HTR-8/SVneo (cell line): ENCODE measurements around the gene EIF4E1B.

Source experiments
- DNase-seq: peaks from one replicate; pipeline ENCODE4 v3.0.0; 2011; ENCODE audit warnings: low spot score, mixed read lengths; ENCODE audit not compliant: insufficient read length
- FAIRE-seq: peaks from 2 replicates; lab custom pipeline; 2011; peaks lifted over from hg19 to GRCh38; lab: Jason Lieb, UNC

EIF4E1B gene

DNA sequence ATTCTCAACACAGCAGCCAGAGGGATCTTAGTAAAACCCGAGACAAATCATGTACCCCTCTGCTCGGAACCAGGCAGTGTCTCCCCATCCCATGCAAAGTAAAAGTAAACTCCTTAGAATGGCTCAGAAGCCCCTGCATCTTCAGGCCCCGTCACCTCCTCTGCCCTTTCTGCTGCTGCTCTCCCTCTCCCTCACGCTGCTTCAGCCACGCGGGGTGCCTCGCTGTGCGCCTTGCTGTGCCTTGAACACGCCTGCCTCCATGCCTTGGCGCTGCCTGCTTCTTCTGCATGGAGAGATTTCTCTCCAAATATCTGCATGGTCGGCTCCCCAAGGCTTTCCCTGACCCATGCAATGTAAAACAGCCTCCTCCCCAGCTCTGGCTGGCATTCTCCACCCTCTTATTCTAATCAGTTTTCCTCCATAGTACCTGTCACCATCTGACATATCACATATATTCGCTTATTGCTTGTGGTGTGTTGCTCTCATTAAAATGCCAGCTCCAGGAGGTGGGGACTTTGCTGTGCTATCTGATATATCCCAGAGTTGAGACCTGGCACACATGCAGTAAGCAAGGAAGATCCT lies 28.5 kb upstream of the EIF4E1B start:
- no peak for DNase-seq
- no peak for FAIRE-seq

GRCh38 chr5:176603091-176603490 lies 27.4 kb upstream of the EIF4E1B start:
- DNase-seq: no peak
- FAIRE-seq: no peak

DNA sequence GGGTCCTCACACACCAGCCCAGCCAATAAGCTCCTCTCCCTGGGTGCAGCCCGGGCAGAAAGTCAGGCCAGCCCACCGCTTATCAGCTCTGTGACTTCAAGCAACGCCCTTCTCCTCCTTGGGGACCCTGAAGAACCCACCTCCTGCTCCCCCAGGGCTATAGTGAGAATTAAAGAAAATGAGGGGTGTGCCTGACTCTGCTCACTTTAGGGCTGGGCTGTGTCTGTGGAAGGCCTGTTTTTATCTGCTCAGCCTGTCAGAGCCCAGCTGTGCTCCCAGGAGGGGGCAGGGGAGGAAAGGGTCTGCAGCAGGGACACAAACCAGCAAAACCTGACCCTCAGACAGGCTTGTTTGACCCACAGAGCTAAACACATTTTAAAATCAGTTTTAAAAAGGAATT lies 24.4 kb upstream of the EIF4E1B start:
- no peak for FAIRE-seq
- DNase-seq: no peak

- FAIRE-seq (no peak), DNase-seq (no peak)
Observed at GRCh38 chr5:176606875-176607274, 23.6 kb upstream of the EIF4E1B start.

DNA sequence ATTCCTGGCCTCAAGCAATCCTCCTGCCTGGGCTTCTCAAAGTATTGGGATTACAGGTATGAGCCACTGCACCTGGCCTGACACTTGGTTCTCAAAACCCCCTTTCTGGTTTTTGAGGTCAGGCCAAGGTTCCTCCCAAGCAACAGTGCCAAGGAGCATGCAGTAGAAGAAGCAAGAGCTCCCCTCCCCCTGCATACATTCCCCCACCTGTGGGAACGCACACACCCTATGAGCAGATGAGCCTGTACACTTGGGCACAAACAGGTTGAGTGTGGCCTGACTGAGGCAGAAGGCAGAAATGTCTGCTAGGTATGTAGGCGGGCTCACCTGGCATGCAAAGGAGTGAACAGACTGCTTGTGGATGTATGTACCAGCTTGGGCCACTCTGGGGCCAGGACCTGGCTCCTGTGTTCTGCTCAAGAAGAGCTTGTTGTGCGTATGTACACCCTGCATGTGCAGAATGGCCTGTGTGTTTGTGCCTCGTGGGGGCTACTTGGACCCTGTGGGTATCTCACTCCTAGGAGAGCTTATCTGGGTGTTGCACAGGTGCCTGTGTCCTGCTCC lies 22.3 kb upstream of the EIF4E1B start:
- no peak for FAIRE-seq
- DNase-seq: no peak

DNA sequence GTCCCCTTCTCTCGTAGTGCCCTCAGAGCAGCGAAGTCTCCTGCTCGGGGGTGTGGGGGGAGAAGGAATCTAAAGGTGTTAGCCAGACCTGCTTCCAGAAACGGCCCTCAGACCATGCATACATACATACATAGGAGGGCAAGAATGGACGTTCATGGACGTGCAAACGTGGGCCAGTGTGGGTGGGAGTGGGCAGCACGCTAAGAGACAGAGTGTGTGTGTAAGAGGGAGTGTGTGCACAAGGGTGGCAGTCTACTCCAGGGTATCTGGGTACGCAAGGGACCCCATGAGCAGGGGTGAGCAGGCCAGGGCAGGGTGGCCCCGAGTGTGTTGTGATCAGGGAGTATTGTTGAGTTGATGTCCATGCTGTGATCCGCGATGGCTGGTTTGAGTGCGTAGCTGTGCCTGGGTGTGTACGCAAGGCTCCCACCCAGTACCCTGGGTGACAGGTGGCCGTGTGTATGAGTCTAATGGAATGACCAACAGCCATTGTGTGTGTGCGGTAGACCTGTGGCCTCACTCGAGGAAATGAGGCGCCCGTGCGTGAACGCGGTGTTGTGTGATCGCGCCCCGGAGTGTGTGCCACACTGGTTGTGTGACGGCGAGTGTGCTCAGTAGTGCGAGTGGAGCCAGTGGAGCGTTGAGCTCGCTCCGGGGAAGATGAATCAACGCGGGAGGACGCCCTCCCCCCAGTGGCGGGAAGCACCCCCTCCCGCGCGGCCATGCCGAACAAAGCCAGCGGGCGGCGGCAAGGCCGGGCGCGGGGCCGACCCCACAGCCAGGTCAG lies 21.3 kb upstream of the EIF4E1B start:
- DNase-seq (no peak), FAIRE-seq (peak; percentile 82)

- FAIRE-seq (peak; percentile 69), DNase-seq (peak; percentile 83)
Observed at GRCh38 chr5:176609724-176610434, 20.6 kb upstream of the EIF4E1B start, which contains the start of gene GPRIN1. TSS of gene GPRIN1 (minus strand) at chr5:176610156. CDS start at chr5:176599834, 10,322 bp downstream.

- FAIRE-seq (no peak), DNase-seq (no peak)
Observed at GRCh38 chr5:176610435-176610773, 20.1 kb upstream of the EIF4E1B start.

DNA sequence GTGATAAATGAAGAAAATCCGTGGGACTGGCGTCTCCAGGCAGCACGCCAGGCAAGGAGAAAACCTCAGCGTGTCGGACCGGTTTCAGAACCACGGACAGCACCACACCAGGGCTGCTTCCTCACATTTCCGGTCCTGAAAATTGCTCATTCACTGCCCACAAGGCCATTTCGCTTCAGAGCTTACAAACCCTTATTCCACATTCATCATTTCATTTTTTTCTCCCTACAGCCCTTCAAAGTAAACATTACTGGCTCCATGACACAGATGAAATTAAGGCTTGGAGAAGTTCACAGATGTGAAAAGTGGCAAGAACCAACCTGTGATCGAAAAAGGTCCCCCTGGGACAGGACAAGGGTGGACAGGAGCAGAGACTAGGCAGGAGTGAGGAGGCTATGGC lies 19.0 kb upstream of the EIF4E1B start:
- peak; percentile 69 for DNase-seq
- FAIRE-seq: no peak

DNA sequence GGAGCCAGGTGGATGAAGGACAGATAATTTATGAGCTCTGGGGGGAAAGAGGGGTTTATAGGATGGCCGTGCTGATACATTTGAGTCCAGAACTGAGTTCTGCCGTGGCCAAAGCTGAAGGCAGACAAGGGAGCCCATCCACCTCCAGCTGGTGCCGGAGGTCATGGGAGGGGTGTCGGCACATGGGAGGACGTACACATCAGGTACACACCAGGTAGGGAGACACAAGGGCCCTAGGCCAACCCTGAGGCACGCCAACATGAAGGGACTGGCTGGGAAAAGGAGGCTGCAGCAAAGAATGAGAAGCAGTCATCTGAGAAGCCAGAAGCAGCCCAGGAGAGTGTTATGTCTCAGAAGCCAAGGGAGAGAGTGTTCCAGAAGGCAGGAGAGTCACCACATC lies 18.5 kb upstream of the EIF4E1B start:
- no peak for DNase-seq
- no peak for FAIRE-seq

DNA sequence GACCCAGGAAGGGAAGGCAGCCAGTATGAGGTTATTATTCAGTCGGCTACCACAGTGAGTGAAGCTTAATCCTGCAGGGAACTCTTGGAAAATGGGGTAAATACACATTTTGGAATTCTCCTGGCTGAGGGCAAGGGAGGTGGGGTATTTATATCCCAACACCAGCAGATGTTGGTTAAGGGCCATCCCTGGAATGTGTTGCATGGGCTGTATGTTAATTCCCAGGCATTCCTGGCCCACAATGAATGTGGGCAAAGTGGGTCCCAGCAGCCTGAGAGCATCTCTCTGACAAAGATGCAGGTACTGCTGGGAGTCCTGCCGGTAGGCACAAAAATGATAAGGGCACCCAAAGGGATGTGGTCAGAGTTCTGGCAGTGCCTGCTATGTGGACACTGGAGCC lies 17.6 kb upstream of the EIF4E1B start:
- no peak for DNase-seq
- no peak for FAIRE-seq

- no peak for DNase-seq
Observed at GRCh38 chr5:176614805-176615478, 15.5 kb upstream of the EIF4E1B start.

DNA sequence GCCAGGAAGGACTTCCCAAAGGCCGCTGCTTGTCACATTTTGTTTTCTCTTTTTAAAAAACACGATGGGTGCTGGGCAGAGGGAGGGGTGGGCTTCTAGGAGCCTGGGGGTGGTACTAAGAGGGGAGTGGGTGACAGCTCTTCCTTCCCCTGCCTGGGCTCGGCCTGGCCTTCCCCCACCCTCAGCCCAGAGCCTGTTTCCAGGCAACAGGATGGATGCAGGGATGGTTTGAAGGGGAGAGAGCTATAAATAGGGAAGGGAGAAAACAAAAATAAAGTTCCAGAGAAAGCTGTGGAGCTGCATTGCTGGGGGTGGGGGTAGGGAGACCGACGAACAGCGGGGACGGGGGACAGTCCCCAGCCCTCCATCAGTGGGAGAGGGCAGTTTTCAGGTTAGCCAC lies 14.0 kb upstream of the EIF4E1B start:
- no peak for FAIRE-seq
- DNase-seq: no peak

More at GRCh38 chr5:176614805-176615478, 15.5 kb upstream of the EIF4E1B start:
- no peak for FAIRE-seq

DNA sequence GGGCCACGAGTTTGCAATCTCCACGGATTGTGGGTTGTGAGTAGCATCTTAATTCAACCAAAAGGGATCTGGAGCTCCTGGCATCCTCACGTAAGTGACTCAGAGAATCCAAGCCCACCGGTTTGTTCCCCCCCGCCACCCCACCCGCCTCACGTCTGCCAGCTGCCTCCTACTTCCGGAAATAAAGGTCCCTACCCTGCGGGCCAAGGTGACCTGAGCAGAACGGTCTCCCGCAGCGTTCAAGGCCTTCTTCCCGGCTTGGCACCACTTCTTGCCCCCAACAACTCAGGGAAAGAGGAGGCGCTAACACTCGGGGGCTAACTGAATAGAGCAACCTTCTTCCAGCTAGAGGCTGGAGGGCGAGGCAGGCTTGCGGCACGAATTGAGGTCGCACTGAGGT lies 11.7 kb upstream of the EIF4E1B start:
- DNase-seq: no peak
- FAIRE-seq: no peak

DNA sequence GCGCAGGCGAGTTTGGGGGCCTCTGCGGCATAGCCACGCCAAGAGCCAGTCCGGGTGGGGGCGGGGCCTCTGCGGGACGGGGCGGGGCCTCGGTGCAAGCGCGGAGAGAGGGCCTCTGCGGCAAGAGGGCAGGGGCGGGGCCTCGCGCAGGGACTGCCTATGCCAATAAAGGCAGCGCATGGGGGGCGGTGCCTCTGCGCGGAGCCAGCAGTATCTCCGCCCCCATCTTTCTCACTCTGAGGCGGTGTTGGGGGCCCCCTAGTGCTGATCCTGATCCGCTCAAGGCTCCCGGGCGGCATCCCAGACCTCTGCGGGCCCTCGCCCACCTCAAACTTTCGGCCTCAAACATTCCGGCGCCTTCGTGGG lies 11.3 kb upstream of the EIF4E1B start:
- FAIRE-seq (no peak), DNase-seq (no peak)

DNA sequence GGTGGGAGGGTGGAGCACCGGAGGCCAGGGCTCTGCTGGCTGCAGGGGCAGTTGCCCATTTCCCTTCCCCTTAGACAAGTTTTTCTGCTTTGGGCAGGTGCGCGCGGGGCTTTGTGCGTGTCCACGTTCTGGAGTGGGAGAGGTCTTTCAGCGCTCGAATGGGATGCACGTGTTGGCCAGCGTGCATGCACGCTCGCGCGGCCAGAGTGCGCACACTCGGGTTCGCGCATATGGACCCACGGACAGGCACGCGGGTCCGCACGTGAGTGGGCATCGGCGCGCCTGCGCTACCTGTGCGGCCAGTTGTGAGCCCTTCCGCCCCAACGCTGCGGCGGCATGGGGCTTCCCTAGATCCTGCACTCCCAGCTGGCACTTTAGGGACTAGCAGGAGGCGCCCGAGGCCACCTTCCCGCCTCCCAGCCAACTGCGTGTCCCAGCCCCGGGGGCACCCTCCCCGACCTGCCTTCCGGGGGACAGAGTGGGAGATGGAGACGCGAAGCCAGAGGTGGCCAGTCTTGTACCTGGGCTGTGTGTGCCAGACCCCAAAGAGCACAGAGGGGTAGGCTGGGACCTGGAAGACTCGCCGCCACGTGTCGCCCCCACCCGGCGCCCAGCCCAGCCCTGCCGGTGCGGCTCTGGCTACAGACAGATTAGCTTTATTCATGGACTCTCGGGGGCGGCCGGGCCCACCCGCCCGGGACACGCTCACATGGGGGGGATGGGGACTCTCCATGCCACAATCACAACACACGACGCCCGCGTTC lies 10.7 kb upstream of the EIF4E1B start:
- DNase-seq: no peak

DNA sequence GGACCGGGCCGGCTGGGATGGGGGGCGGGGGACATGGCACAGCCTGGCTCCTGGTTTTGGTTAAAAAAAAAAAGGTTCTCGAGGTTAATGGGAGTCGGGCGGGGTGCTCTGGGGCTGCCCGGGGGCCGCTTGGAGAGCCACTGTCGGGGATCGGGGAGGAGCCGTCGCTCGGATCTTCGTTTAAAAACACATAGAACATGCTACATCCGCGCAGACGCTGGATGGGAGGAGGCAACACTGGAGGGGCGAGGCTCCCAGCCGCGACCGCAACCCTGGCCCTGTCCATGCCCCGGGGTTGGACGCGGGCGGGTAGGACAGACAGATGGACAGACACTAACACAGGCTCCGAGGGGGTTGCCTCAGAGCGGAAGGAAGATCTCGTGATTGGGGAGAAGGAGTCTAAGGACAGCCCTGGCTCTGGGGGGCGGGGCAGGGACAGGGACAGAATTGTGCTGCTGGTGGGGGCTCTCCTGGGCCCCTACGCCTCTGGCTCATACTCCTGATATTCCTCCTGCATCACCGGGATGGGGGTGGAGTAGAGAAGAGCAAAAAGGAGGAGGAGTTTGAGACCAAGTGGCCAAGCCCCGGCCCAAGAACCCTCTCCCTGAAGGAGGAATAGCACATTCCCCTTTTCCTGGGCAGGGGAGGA lies 10.0 kb upstream of the EIF4E1B start:
- DNase-seq (no peak), FAIRE-seq (no peak)

More for the DNA sequence above, 10.7 kb upstream of the EIF4E1B start:
- FAIRE-seq: no peak

DNA sequence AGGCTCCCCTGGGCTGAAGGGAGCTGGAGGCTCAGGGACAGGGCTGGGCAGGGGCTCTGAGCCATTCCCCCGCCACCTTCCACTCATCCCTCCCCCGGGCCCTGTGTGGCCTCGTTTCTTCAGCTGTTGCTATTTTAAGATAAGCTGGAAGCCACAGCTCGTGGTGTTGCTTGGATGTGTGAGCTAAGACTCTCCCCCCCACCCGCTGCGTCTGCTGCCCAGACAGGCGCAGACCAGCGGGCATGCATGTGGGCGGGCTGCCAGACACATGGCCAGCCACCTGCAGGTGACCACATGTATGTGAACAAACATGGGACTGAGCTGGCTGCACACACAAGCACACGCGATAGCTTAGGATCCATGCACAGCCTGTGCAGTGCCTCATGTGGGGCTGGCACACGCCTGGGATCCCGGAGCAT lies 8.8 kb upstream of the EIF4E1B start:
- FAIRE-seq: no peak

GRCh38 chr5:176624142-176624541 lies 6.3 kb upstream of the EIF4E1B start:
- DNase-seq (no peak), FAIRE-seq (no peak)

More for the DNA sequence above, 8.8 kb upstream of the EIF4E1B start:
- DNase-seq: no peak
